Fibroblast of skin of right biceps (primary cell): Measurements from ENCODE around the gene CCDC30.
"Not testable (repeated sequence)": the region's sequence is repeated elsewhere in the genome, so short reads cannot be mapped to it uniquely, and the experiment has no call there.

Experiments used
- DNase-seq: peaks from one replicate; pipeline ENCODE4 v3.0.0-alpha.2; 2013

Gene CCDC30

GRCh38 chr1:42533101-42533863 lies 70.2 kb downstream of the CCDC30 start:
- no peak for DNase-seq

DNA sequence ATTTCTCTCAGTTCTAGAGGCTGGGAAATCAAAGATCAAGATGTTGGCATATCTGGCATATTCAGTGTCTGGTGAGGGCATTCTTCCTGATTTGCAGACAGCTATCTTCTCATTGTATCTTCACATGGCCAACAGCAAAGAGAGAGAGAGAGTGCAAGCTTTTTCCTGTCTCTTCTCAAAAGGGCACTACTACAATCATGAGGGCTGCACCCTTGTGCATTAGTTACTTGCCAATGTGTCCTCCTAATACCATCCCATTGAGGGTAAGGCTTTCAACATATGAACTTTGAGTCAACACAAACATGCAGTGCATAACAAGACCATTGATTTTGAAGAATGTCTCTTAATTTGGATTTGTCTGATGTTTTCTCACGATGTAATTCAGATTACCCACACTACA lies 78.0 kb downstream of the CCDC30 start:
- no peak for DNase-seq

DNA sequence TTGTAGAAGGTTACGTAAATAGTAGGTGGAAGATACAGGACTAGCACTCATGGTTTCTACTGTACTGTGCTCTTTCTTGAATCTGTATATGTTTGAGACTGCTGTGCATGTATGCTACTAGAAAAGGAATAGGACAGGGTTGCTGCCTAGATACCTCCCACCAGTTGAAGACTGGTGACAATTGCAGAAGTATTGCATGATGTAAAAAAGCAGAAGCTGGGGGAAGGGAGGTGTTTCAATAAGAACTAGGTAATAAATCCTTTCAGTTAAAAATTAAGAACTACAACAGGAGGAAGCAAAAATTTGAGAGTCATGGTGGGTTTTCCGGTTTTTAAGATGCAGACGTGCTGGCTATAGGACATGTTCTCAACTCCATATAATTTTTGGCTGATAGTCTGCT lies 88.1 kb downstream of the CCDC30 start:
- no peak for DNase-seq

DNA sequence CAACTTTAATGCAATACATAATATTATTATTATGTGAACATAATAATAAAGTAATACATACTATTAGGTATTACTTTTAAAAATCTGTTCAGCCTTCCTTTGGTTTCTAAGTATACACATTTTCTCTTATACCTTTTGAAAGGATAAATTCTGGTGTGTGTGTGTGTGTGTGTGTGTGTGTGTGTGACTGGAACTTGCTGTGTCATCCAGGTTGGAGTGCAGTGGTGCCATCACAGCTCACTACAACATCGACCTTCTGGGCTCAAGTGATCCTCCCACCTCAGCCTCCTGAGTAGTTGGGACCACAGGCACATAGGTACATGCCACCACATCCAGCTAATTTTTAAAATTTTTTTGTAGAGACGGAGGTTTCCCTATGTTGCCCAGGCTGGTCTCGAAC lies 88.5 kb downstream of the CCDC30 start:
- DNase-seq: no peak

- no peak for DNase-seq
These were observed 89.5 kb downstream of the CCDC30 start for GRCh38 chr1:42552636-42553035.

DNA sequence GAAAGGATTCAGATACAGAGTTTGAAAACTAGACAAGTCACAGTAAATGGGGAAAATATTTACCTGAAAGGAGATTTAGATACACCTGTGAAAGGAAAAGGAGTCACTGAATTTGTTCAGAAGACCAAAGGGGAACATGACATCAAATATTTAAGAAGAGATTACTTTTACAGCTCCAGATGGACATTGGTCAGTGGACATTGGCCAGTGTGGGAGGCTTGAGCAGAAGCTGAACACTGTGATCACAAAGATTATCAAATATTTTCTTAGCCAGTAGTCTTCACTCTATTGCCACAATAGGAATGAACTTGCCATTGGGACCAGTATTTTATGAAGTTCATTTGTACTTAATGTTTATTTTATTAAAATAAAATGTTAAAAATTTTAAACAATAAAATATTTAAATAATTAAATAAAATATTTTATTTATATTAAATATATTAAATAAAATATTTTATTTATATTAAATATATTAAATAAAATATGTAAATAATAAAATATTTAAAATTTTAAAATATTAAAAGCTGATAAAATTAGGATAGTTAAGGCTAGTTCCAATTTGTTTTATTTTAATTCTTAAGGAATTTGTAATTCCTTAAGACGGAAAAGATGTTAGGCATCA lies 94.3 kb downstream of the CCDC30 start:
- DNase-seq: no peak

- no peak for DNase-seq
These were observed 104.0 kb downstream of the CCDC30 start for GRCh38 chr1:42567038-42567437.

- no peak for DNase-seq
These were observed 113.8 kb downstream of the CCDC30 start for GRCh38 chr1:42576935-42577334.

DNA sequence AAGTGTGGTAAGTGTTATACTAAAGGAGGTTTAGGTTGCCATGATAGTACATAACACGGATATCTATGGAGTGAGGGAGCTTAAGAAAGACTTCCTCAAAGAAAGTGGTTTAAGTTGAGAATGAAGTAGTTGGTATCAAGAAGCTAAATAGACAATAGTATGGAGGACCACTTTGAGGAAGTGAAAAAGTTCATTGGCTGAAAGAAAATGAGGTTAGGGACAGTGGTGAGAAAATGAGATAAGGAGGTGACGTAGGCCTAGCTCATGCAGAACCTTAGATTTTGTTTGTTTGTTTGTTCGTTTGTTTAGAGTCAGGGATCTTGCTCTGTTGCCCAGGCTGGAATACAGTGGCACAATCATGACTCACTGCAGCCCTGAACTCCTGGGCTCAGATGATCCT lies 122.9 kb downstream of the CCDC30 start:
- no peak for DNase-seq

- DNase-seq: no peak
These were observed 124.7 kb downstream of the CCDC30 start for GRCh38 chr1:42587753-42588152.

DNA sequence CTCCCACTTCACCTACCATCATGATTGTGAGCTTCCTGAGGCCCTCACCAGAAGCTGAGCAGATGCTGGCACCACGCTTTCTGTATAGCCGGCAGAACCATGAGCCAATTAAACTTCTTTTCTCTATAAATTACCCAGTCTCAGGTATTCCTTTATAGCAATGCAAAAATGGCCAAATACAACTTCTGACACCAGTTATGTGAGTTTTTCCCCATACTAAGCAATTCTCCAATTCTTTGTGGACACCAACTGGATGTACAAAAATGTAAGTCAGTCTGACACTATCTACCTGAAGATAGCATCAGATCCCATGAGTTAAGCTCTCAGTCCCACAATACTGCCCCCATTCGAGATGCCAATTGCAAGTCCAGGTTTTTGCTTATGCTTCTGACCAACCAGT lies 129.7 kb downstream of the CCDC30 start:
- no peak for DNase-seq

DNA sequence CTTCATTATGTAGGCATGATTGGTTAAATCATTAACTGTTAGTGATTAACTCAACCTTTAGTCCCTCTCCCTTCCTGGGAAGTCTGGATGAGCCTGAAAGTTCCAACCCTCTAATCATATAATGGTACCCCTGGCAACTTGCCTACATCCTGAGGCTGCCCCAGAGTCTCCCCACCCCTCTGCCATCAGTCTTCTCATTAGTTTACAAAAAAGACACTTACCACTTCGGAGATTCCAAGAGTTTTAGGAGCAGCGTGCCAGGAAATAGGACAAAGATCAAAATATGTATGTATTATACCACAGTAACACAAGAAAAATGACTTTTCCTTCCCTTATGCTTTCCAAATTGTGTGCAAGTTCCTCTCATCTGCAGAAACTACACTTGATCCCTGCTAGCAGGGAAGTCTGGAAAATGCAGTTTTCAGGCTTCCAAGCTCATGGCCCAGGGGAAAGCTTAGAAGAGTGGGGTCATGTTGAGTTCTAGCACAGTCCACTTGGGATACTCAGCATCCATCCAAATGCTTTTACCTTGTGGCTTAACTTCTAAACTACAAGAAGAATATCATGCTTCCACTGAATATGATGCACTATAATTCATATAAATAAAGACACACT lies 130.5 kb downstream of the CCDC30 start:
- DNase-seq: no peak

DNA sequence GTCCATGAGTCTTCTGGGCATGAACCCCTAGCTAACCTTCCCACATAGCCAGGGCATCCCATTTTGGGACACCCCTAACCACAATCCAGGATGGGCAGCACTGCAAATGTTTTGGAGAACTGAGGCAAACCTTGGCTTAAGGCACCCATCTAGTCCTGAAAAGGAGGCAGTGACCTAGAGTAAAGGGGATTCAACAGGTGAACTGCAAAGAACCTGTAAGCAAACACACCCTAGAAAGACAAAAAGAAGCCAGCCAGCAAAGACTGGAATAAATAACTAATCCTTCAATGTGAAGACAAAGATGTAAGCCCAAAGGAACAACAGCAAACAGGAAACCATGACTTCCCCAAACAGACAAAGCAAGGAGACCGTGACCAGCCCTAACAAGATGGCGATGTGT lies 138.4 kb downstream of the CCDC30 start:
- no peak for DNase-seq

DNA sequence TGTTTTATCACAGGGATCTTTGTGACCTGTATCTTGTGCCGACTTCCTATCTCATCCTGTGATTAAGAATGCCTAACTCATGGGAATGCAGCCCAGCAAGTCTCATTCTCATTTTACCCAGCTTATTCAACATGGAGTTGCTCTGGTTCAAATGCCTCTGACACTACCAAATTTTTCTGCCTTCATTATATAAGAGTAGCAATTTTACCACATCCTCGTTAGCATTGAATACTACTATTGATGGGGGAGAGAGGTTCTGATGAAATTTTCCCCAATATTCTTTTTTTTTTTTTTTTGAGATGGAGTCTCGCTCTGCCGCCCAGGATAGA lies 150.7 kb downstream of the CCDC30 start:
- no peak for DNase-seq

DNA sequence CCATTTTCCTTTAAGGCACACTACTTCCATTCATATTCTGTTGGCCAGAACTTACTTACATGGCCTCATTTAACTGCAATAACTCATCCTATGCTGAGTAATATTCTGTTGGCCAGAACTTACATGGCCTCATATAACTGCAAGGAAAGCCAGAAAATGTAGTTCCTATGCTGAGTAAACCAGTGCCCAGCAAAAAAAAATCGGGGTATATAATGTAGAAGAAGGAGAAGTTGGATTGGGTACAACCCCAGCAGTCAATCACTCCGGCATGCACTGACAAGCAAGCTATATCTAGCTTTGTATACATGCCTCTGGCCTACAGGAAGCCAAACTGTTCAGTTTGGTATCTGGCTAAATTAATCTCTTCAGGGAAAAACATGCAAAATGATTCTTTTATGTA lies 155.8 kb downstream of the CCDC30 start:
- no peak for DNase-seq

DNA sequence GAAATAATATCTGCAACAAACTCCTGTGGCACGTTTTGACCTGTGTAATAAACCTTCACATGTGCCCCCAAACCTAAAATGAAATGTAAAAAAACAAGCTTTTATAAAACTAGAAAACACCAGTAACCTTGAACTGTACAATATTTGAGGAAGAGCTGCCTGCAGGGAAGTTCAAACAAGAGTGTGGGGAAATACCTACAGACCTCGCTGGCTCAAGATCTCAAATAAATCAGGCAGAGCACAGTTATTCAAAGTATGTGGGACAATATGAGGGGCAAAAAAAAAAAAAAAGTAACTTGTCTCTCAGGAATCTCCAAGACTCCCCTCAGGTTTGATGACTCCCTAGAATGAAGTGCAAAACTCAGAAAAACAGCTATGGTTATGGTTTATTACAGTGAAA lies 157.2 kb downstream of the CCDC30 start:
- DNase-seq: no peak

DNA sequence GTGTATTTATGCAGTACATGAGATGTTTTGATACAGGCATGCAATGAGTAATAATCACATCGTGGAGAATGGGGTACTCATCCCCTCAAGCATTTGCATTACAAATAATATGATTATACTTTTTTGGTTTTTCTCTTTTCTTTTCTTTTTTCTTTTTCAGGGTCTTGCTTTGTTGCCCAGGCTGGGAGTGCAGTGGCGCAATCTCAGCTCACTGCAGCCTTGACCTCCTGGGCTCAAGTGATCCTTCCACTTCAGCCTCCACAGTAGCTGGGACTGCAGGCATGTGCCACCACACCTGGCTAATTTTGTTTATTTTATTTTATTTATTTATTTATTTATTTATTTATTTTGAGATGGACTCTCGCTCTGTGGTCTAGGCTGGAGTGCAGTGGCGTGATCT lies 158.1 kb downstream of the CCDC30 start:
- not testable (repeated sequence) for DNase-seq

GRCh38 chr1:42627205-42627604 lies 164.1 kb downstream of the CCDC30 start:
- DNase-seq: not testable (repeated sequence)

- DNase-seq: peak; percentile 59
These were observed 176.0 kb downstream of the CCDC30 start for GRCh38 chr1:42639116-42639515.

DNA sequence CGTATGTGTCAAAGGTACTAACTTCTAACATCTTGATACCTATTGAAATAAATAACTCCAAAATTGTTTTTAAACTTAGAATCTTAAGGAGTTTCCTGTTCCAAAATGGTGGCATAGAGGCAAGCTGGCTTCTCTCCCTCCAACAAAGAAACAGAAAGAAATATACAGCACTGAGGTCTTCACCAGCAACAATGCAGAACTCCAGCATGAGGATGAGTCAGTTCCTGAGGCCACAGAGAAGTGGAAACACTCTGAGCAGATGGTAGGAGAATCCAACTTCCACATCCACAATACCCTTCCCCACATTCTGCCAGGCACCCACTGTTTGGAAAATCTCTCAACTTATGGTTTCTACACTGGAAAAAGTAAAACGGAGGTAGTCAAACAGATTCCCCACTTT lies 183.0 kb downstream of the CCDC30 start:
- peak; percentile 2 for DNase-seq

DNA sequence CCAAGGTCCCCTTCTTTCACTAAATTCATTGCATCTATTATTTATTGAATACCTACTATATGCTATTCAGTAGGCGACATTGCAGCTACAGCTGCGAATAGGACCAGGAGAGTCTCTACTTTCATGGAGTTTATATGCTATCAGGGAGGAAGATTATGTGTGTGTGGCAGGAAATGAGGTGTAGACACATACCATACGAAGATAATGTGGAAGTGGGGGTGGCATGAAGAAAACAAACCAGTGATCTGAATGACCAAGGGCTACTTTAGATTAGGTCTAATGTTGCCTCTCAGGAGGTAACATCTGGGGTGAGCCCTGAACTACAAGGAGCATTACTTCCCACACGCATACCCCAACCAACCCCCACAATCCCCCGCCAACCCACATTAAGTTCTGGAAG lies 194.1 kb downstream of the CCDC30 start:
- no peak for DNase-seq

DNA sequence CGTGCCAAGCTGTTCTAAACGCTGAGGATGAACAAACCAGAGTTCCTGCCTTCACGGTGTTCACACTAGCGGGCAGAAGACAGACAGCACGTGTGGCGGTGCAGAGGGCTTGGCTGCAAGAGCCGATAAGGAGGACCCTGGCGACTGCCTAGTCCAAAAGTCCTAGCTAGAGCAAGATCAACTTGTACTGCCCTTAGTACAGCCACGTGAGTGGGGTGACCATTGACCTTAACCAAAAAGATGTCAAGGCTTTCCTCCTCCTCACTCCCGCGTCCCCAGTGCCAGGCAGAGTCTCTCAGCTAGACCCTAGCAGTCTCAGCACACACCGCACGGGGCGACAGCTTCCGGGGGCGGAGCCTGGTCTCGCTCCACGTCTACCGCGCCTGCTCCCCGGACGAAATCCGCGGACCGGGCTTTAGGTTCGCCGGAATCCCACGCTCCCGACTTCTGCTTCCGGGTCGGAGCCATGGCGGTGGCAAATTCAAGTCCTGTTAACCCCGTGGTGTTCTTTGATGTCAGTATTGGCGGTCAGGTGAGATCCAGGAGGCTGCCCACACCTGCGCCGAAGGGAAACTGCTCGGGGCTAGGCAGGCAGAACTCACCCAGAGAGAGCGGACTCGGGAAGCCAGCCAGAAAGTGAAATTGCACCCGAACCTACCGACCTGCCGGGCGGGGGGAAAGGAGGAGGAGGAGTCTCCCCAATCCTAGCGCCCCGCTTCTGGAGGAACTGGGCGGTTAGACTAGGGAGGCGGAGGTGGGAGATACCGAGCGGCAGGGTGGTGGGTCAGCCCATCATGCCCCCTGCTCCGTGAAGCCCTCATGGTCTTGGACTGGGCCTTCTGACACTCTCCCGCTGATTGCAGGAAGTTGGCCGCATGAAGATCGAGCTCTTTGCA lies 195.1 kb downstream of the CCDC30 start, which contains the start of gene PPIH:
Gene PPIH (plus strand): TSS at position 443 of the 896 bp plus-strand sequence. CDS start 24 bp downstream, at position 467.
- peak; percentile 91 for DNase-seq

DNA sequence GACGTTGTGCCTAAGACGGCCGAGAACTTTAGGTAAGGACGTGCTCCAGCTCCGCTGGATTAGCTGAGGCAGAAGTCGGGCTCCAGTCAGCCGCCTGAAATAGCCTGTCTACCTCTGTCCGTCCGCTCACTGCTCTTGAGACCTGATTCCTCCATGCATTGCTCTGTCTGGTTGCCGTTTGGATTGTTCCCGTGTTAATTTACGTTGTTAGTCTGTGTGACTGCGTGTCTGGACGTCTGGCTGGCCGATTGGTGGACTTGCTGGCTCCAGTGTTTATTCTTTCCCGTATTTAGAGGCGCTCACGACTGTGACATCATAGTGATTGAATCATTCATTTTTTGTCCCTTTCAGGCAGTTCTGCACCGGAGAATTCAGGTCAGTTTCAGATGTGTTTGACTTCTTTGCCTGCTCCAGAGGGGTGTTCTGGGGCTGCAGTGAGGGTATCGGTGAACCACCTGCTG lies 195.8 kb downstream of the CCDC30 start:
- peak; percentile 4 for DNase-seq
